Endothelial cell of umbilical vein (primary cell): ENCODE results near the gene CCP110. TPM values are rescaled to one million over a fixed set of nuclear protein-coding genes. Genes with fewer than 3 reads are reported as not detected.

Experiments used
- BruUV-seq: library from RNA; stranded (reverse); fragments of 400-500 nt; replicated peaks from 2 replicates; lab custom pipeline; 2021; lab: Mats Ljungman, UMichigan
- CTCF ChIA-PET: fragments of 300-600, 350-600 bp; sonication (Branson Sonifier 250); formaldehyde crosslinking; loops from one replicate; lab custom pipeline; 2021; ENCODE audit warnings: antibody characterized with exemption, inconsistent platforms; lab: Charles Lee
- POLR2A ChIA-PET: fragments of 300-600, 350-600 bp; sonication (Branson Sonifier 250); formaldehyde crosslinking; loops from one replicate; lab custom pipeline; 2021; ENCODE audit warnings: antibody characterized with exemption, inconsistent platforms; lab: Charles Lee
- DNase-seq: peaks from one replicate; pipeline ENCODE4 v3.0.0-alpha.2; 2011; ENCODE audit warnings: low read depth, low spot score
- FAIRE-seq: peaks from 2 replicates; lab custom pipeline; 2011; peaks lifted over from hg19 to GRCh38; lab: Jason Lieb, UNC
- H2AFZ ChIP-seq: 2 replicates; pipeline ENCODE4 v1.6.0; 2012; ENCODE audit warnings: low read depth, low read length, control low read depth, inconsistent platforms
- H3K27ac ChIP-seq: 2 replicates; pipeline ENCODE4 v1.5.1; 2011; ENCODE audit warnings: low read depth, mild to moderate bottlenecking, control low read depth, low read length, moderate library complexity; ENCODE audit not compliant: insufficient read depth
- H3K27me3 ChIP-seq, 2 experiments: 2 replicates each; pipeline versions ENCODE4 v1.6.0 to v1.6.1; 2011; ENCODE audit warnings: low read length in 2 of 2, mixed read lengths in 1 of 2; ENCODE audit not compliant: control insufficient read depth in 2 of 2, insufficient read depth in 2 of 2
- H3K36me3 ChIP-seq, 2 experiments: 2 replicates in 1 of 2; 3 replicates in 1 of 2; pipeline ENCODE4 v1.5.1; 2011; ENCODE audit warnings: low read length in 2 of 2, mild to moderate bottlenecking in 1 of 2, moderate library complexity in 1 of 2; ENCODE audit not compliant: control insufficient read depth in 2 of 2, insufficient read depth in 2 of 2; ENCODE audit errors: extremely low read depth in 1 of 2
- H3K4me1 ChIP-seq: 3 replicates; pipeline ENCODE4 v1.5.1; 2011; ENCODE audit warnings: mild to moderate bottlenecking, low read length; ENCODE audit not compliant: control insufficient read depth, insufficient read depth; ENCODE audit errors: extremely low read depth
- H3K4me2 ChIP-seq: 2 replicates; pipeline ENCODE4 v1.6.1; 2011; ENCODE audit warnings: low read length, control low read depth, mixed read lengths; ENCODE audit not compliant: insufficient read depth
- H3K4me3 ChIP-seq, 3 experiments: fragments of 200-600 bp in 1 of 3; sonication (generic), shearing (Covaris generic) in 1 of 3; replicated peaks in 1 of 3; 2 replicates each; pipeline ENCODE4 v1.5.1; 2011 to 2016; ENCODE audit warnings: control low read depth in 3 of 3, low read length in 3 of 3, mild to moderate bottlenecking in 2 of 3, inconsistent platforms in 1 of 3, low read depth in 1 of 3, moderate library complexity in 1 of 3; ENCODE audit not compliant: insufficient read depth in 1 of 3
- H3K79me2 ChIP-seq: 2 replicates; pipeline ENCODE4 v1.6.0; 2012; ENCODE audit warnings: low read length, inconsistent platforms; ENCODE audit not compliant: control insufficient read depth, insufficient read depth
- H3K9ac ChIP-seq: replicated peaks from 2 replicates; pipeline ENCODE3; 2011; ENCODE audit warnings: low read length, control low read depth; ENCODE audit not compliant: insufficient read depth; ENCODE audit errors: extremely low read depth
- H3K9me1 ChIP-seq: replicated peaks from 3 replicates; pipeline ENCODE4 v1.6.0; 2011; ENCODE audit warnings: mild to moderate bottlenecking, low read length; ENCODE audit not compliant: control insufficient read depth, insufficient read depth; ENCODE audit errors: extremely low read depth
- H3K9me3 ChIP-seq: replicated peaks from 2 replicates; pipeline ENCODE4 v1.5.1; 2012; ENCODE audit warnings: low read length, inconsistent platforms; ENCODE audit not compliant: control insufficient read depth, insufficient read depth
- H4K20me1 ChIP-seq: replicated peaks from 2 replicates; pipeline ENCODE3; 2011; ENCODE audit warnings: mild to moderate bottlenecking, low read length; ENCODE audit not compliant: control insufficient read depth, insufficient read depth; ENCODE audit errors: extremely low read depth
- EZH2 ChIP-seq: IDR thresholded peaks from 2 replicates; pipeline ENCODE4 v1.6.1; 2012; ENCODE audit warnings: borderline replicate concordance, low read depth, mild to moderate bottlenecking, moderate library complexity, low read length, inconsistent platforms; ENCODE audit not compliant: severe bottlenecking
- FOS ChIP-seq: IDR thresholded peaks from 2 replicates; pipeline ENCODE4 v1.6.1; 2011; ENCODE audit warnings: mild to moderate bottlenecking, low read length, moderate library complexity, borderline replicate concordance; ENCODE audit not compliant: insufficient read depth
- GATA2 ChIP-seq: IDR thresholded peaks from 2 replicates; pipeline ENCODE4 v1.7.0; 2011; ENCODE audit warnings: low read depth, mild to moderate bottlenecking, moderate library complexity, mixed read lengths, low read length; ENCODE audit not compliant: insufficient read length, insufficient read depth
- JUN ChIP-seq: IDR thresholded peaks from 2 replicates; pipeline ENCODE4 v1.6.1; 2011; ENCODE audit warnings: borderline replicate concordance, low read depth; ENCODE audit not compliant: insufficient read length, insufficient read depth
- MYC ChIP-seq: IDR thresholded peaks from one replicate; pipeline ENCODE4 v1.6.1; 2011; ENCODE audit warnings: mild to moderate bottlenecking, low read depth, low read length
- POLR2A ChIP-seq: IDR thresholded peaks from 2 replicates; pipeline ENCODE4 v1.6.1; 2012; ENCODE audit warnings: low read depth, mild to moderate bottlenecking, control low read depth, low read length
- POLR2AphosphoS5 ChIP-seq: IDR thresholded peaks from 2 replicates; pipeline ENCODE4 v1.6.1; 2012; ENCODE audit warnings: low read depth, mild to moderate bottlenecking, control low read depth, low read length, moderate library complexity; ENCODE audit not compliant: insufficient read depth
- dilution Hi-C: fragments of 300-500 bp; cut with MboI; formaldehyde crosslinking; loops from one replicate; pipeline ENCODE4 v1.15.0; 2019; ENCODE audit warnings: low sequenced_read_pairs; ENCODE audit not compliant: extremely low pct_ligation_motif_present
- intact Hi-C: fragments of 100-400 bp; cut with micrococcal nuclease; formaldehyde crosslinking; loops from one replicate; pipeline ENCODE4 v1.10.0; 2022
- polyA plus RNA-seq, 4 experiments: library from polyadenylated mRNA; depleted of rRNA in 3 of 4; stranded (reverse) in 3 of 4; unstranded in 1 of 4; fragments of >200 nt; gene quantifications; 2 replicates each; pipeline versions ENCODE4 v1.2.1 to v1.2.3, GENCODE V29; 2011 to 2012; ENCODE audit warnings: missing spikeins in 1 of 4
- total RNA-seq: library from RNA; stranded (reverse); gene quantifications from 2 replicates; pipeline ENCODE4 v1.2.3, GENCODE V29; 2021
- TF ChIP-seq, protein P1 (sequence below), 2 donors: IDR thresholded peaks; 1 replicate in 1 of 2; 2 replicates in 1 of 2; pipeline ENCODE4 v1.5.1; 2011; ENCODE audit warnings: low read length in 2 of 2, mild to moderate bottlenecking in 2 of 2, moderate library complexity in 2 of 2, control low read depth in 1 of 2, inconsistent platforms in 1 of 2, low read depth in 1 of 2; ENCODE audit not compliant: insufficient read depth in 1 of 2; ENCODE audit errors: extremely low read depth in 1 of 2
- TF ChIP-seq, protein P2 (sequence below): IDR thresholded peaks from 2 replicates; pipeline ENCODE4 v1.6.1; 2011; ENCODE audit not compliant: insufficient read depth, insufficient read length

Gene CCP110
- total and polyA plus RNA-seq, 2 donors (not counting 3 experiments of a cell fraction or from before 2014, with no cell fraction given): 3.7 to 16.5 TPM

GRCh38 chr16:19524616-19525384, 1.1 kb downstream of the CCP110 start:
- Histone ChIP-seq H3K9me1 (no peaks in the 10 kb centered on the region), H3K27ac (peak overlapping the region; percentile 44), H3K79me2 (peaks cover 27% of the 10 kb centered on the region), H3K9ac (peak overlapping the region; percentile 84), H3K4me3 (peak overlapping the region; percentile 60 to 95 (median 61)), H4K20me1 (no peaks in the 10 kb centered on the region), H2AFZ (peak overlapping the region; percentile 80), H3K27me3 (no peaks in the 10 kb centered on the region), H3K36me3 (peaks cover 0 to 2% of the 10 kb centered on the region in 2 experiments), H3K4me1 (peaks cover 21% of the 10 kb centered on the region), H3K4me2 (peak overlapping the region; percentile 98), H3K9me3 (no peaks in the 10 kb centered on the region)
- intact Hi-C loops: loop anchor here (5.0 to 10.0 kb wide), 6 partner anchors 357 to 720 kb away; partner anchors contain the start of genes ARL6IP1, COQ7, SYT17 and TMC7
- dilution Hi-C loops: no loop called here
- peak; percentile 50 for DNase-seq
- ChIA-PET CTCF (interaction anchor here (0.9 to 3.0 kb wide), 7 partner anchors 16 to 59 kb away, joined by 3 to 28 read pairs (median 4); partner anchors contain the start of gene VPS35L), POLR2A (interaction anchor here (1.2 kb wide), 1 partner anchor 30 kb away, joined by 3 read pairs; no protein-coding TSS in a partner anchor)
- TF ChIP-seq, protein P1, sequence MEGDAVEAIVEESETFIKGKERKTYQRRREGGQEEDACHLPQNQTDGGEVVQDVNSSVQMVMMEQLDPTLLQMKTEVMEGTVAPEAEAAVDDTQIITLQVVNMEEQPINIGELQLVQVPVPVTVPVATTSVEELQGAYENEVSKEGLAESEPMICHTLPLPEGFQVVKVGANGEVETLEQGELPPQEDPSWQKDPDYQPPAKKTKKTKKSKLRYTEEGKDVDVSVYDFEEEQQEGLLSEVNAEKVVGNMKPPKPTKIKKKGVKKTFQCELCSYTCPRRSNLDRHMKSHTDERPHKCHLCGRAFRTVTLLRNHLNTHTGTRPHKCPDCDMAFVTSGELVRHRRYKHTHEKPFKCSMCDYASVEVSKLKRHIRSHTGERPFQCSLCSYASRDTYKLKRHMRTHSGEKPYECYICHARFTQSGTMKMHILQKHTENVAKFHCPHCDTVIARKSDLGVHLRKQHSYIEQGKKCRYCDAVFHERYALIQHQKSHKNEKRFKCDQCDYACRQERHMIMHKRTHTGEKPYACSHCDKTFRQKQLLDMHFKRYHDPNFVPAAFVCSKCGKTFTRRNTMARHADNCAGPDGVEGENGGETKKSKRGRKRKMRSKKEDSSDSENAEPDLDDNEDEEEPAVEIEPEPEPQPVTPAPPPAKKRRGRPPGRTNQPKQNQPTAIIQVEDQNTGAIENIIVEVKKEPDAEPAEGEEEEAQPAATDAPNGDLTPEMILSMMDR (IDR thresholded peaks at IDR 0.05; ENCODE audit: extremely low read depth in 1 of 2, insufficient read depth in 1 of 2, low read depth in 1 of 2, low read length in 2 of 2): no peak
- TF ChIP-seq, protein P2, sequence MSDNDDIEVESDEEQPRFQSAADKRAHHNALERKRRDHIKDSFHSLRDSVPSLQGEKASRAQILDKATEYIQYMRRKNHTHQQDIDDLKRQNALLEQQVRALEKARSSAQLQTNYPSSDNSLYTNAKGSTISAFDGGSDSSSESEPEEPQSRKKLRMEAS: no peak
- TF ChIP-seq FOS (no peak), MYC (no peak), POLR2A (no peak), EZH2 (no peak), JUN (no peak), GATA2 (no peak), POLR2AphosphoS5 (no peak)
- TSS peak; percentile 41 for BruUV-seq
- no peak for FAIRE-seq
